HepG2 (cell line): Measurements from ENCODE around the gene PLCB4. TPM values are rescaled to one million over a fixed set of nuclear protein-coding genes. Genes with fewer than 3 reads are reported as not detected.
A peak's percentile ranks its signal among the peaks of the same experiment; 100 is the strongest.

Source experiments
- ARNT ChIP-seq: fragments of 450-650 bp; IDR thresholded peaks from 2 replicates; pipeline ENCODE4 v1.6.1; 2017
- CREM ChIP-seq, 2 experiments: sonication (generic) in 1 of 2; formaldehyde crosslinking in 1 of 2; IDR thresholded peaks; 2 replicates each; pipeline versions ENCODE4 v1.4.0 to v1.6.1; 2016 to 2020; ENCODE audit warnings: antibody characterized with exemption in 1 of 2, mild to moderate bottlenecking in 1 of 2, missing genetic modification reagents in 1 of 2
- HINFP ChIP-seq: sonication (generic); formaldehyde crosslinking; IDR thresholded peaks from 2 replicates; pipeline ENCODE4 v1.4.0; 2020; ENCODE audit warnings: low read depth, mild to moderate bottlenecking, missing genetic modification reagents
- KDM5A ChIP-seq: fragments of 200-600 bp; sonication (generic); IDR thresholded peaks from 2 replicates; pipeline ENCODE4 v1.7.0; 2018; ENCODE audit warnings: antibody characterized with exemption, mild to moderate bottlenecking, low read length, borderline replicate concordance
- MBNL3 ChIP-seq: fragments of 250-450 bp; sonication (Bioruptor Pico); conservative IDR thresholded peaks from 2 replicates; pipeline ENCODE4 v1.8.0; 2022; ENCODE audit warnings: mild to moderate bottlenecking, inconsistent platforms
- RFXANK ChIP-seq: IDR thresholded peaks from 2 replicates; pipeline ENCODE4 v1.6.1; 2016
- SMC3 ChIP-seq: IDR thresholded peaks from 2 replicates; pipeline ENCODE4 v1.6.1; 2011; ENCODE audit warnings: low read length, improper control_type of control experiment
- THAP11 ChIP-seq: IDR thresholded peaks from 2 replicates; pipeline ENCODE4 v1.6.1; 2016; ENCODE audit warnings: missing biosample characterization, missing genetic modification reagents
- ZBTB26 ChIP-seq: IDR thresholded peaks from 2 replicates; pipeline ENCODE4 v1.6.1; 2016; ENCODE audit warnings: missing compliant biosample characterization, missing genetic modification reagents, borderline replicate concordance
- ZBTB33 ChIP-seq: sonication (generic); formaldehyde crosslinking; IDR thresholded peaks from 2 replicates; pipeline ENCODE4 v1.4.0; 2020; ENCODE audit warnings: missing genetic modification reagents
- ZNF207 ChIP-seq: fragments of 450-650 bp; IDR thresholded peaks from 2 replicates; pipeline ENCODE4 v1.6.1; 2016; ENCODE audit warnings: antibody characterized with exemption, borderline replicate concordance
- ZNF329 ChIP-seq: sonication (generic); formaldehyde crosslinking; IDR thresholded peaks from 2 replicates; pipeline ENCODE4 v1.9.0; 2021; ENCODE audit warnings: low read depth, mild to moderate bottlenecking, missing genetic modification reagents
- ZNF335 ChIP-seq: sonication (generic); formaldehyde crosslinking; IDR thresholded peaks from 2 replicates; pipeline ENCODE4 v1.4.0; 2020; ENCODE audit warnings: missing genetic modification reagents
- ZNF780A ChIP-seq: sonication (generic); formaldehyde crosslinking; IDR thresholded peaks from 2 replicates; pipeline ENCODE4 v1.8.0; 2022; ENCODE audit warnings: mild to moderate bottlenecking, missing genetic modification reagents, moderate library complexity
- ZSCAN21 ChIP-seq: sonication (generic); formaldehyde crosslinking; IDR thresholded peaks from 2 replicates; pipeline ENCODE4 v1.8.0; 2022; ENCODE audit warnings: mild to moderate bottlenecking, missing genetic modification reagents, moderate library complexity, borderline replicate concordance
- polyA plus RNA-seq, 8 experiments: library from polyadenylated mRNA; depleted of rRNA in 3 of 8; stranded (reverse) in 7 of 8; unstranded in 1 of 8; fragments of >200 nt; fragmentation: Illumina TruSeq in 4 of 8; extraction: Trizol in 4 of 8; gene quantifications; 2 replicates each; pipeline versions ENCODE4 v1.2.1 to v1.2.3, GENCODE V29; 2011 to 2016; ENCODE audit warnings: low read depth in 4 of 8, missing spikeins in 1 of 8, mixed read lengths in 1 of 8; ENCODE audit not compliant: insufficient read depth in 1 of 8
- total RNA-seq, 5 experiments: library from RNA; depleted of rRNA; stranded (reverse); fragments of >200 nt; fragmentation: Illumina TruSeq; extraction: Trizol; gene quantifications; 2 replicates each; pipeline ENCODE4 v1.2.3, GENCODE V29; 2016; ENCODE audit warnings: low read depth in 1 of 5
- TF ChIP-seq, protein P1 (sequence below): sonication (generic); formaldehyde crosslinking; IDR thresholded peaks from 2 replicates; pipeline ENCODE4 v1.4.0; 2020; ENCODE audit warnings: low read depth, mild to moderate bottlenecking, missing genetic modification reagents
- TF ChIP-seq, protein P2 (sequence below): sonication (generic); formaldehyde crosslinking; IDR thresholded peaks from 2 replicates; pipeline ENCODE4 v1.4.0; 2020; ENCODE audit warnings: missing genetic modification reagents

Gene PLCB4
- total and polyA plus RNA-seq, 2 of the 13 experiments (the other 11 are each of a cell fraction or from before 2014, with no cell fraction given), result 0.01 TPM; not detected in 1

DNA sequence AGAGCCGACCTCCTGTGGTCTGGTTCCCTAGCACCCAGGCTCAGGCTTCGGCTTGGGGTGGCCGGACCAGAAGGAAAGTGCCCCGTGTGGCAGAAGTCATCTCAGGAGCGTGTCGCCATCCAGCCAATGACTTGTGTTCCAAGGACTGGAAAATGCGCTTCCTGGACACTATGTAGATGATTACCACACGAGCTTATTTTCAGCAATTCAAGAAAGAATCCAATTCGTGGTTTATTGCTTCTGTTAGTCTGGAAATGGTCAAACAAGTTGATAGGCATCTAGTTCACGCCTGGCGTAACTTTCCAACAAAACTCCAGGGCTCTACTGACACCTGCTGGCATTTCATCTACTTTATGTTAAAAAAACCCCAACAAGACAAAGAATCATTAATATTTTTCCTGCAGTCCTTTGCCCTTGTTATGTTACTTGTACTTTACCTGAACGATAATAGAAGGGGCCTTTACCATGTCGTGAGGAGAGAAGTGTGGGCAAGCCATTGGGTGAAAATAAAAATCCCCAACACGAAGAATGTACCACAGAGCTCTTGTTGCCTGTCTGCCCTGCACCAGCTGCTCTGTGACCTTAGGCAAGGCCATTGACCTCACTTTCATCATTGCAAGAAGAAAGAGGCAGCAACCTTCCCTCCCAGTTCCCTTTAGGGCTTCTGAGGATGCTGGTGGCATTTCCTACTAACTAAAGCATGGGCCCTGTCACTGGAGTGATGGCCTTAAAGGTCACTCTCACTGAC, 290.8 kb downstream of the PLCB4 start (continued):
- TF ChIP-seq ZBTB33, result no peak
- 0 out of 2 replicates have a peak, but pooled peaks have one; percentile 38 for TF ChIP-seq ZNF335
- TF ChIP-seq ARNT, result no peak
- no peak for TF ChIP-seq ZNF329 (CRISPR knock-in tag)
- peak; percentile 18; the same call in 1 of the 2 replicates for TF ChIP-seq THAP11 (CRISPR knock-in tag)
- TF ChIP-seq KDM5A, result peak; percentile 43; the same call in 1 of the 2 replicates
- TF ChIP-seq MBNL3 (CRISPR knock-in tag), result no peak
- TF ChIP-seq, protein P1, sequence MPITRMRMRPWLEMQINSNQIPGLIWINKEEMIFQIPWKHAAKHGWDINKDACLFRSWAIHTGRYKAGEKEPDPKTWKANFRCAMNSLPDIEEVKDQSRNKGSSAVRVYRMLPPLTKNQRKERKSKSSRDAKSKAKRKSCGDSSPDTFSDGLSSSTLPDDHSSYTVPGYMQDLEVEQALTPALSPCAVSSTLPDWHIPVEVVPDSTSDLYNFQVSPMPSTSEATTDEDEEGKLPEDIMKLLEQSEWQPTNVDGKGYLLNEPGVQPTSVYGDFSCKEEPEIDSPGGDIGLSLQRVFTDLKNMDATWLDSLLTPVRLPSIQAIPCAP (CRISPR knock-in tag), result no peak
- TF ChIP-seq, protein P2, sequence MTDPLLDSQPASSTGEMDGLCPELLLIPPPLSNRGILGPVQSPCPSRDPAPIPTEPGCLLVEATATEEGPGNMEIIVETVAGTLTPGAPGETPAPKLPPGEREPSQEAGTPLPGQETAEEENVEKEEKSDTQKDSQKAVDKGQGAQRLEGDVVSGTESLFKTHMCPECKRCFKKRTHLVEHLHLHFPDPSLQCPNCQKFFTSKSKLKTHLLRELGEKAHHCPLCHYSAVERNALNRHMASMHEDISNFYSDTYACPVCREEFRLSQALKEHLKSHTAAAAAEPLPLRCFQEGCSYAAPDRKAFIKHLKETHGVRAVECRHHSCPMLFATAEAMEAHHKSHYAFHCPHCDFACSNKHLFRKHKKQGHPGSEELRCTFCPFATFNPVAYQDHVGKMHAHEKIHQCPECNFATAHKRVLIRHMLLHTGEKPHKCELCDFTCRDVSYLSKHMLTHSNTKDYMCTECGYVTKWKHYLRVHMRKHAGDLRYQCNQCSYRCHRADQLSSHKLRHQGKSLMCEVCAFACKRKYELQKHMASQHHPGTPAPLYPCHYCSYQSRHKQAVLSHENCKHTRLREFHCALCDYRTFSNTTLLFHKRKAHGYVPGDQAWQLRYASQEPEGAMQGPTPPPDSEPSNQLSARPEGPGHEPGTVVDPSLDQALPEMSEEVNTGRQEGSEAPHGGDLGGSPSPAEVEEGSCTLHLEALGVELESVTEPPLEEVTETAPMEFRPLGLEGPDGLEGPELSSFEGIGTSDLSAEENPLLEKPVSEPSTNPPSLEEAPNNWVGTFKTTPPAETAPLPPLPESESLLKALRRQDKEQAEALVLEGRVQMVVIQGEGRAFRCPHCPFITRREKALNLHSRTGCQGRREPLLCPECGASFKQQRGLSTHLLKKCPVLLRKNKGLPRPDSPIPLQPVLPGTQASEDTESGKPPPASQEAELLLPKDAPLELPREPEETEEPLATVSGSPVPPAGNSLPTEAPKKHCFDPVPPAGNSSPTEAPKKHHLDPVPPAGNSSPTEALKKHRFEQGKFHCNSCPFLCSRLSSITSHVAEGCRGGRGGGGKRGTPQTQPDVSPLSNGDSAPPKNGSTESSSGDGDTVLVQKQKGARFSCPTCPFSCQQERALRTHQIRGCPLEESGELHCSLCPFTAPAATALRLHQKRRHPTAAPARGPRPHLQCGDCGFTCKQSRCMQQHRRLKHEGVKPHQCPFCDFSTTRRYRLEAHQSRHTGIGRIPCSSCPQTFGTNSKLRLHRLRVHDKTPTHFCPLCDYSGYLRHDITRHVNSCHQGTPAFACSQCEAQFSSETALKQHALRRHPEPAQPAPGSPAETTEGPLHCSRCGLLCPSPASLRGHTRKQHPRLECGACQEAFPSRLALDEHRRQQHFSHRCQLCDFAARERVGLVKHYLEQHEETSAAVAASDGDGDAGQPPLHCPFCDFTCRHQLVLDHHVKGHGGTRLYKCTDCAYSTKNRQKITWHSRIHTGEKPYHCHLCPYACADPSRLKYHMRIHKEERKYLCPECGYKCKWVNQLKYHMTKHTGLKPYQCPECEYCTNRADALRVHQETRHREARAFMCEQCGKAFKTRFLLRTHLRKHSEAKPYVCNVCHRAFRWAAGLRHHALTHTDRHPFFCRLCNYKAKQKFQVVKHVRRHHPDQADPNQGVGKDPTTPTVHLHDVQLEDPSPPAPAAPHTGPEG, result no peak
- no peak for TF ChIP-seq CREM (IDR thresholded peaks at IDR 0.05)
- TF ChIP-seq CREM (CRISPR knock-in tag; IDR thresholded peaks at IDR 0.05), result no peak
- no peak for TF ChIP-seq ZBTB26 (CRISPR knock-in tag)
- no peak for TF ChIP-seq ZNF780A (CRISPR knock-in tag)
- TF ChIP-seq RFXANK (CRISPR knock-in tag), result no peak
- TF ChIP-seq ZNF207, result no peak
- TF ChIP-seq HINFP, result no peak
- peak; percentile 89 for TF ChIP-seq SMC3
- no peak for TF ChIP-seq ZSCAN21 (CRISPR knock-in tag)
